Mammary epithelial cell (primary cell): ENCODE data around the gene ENTHD1.

Experiments used
- CTCF ChIP-seq, 2 donors: IDR thresholded peaks in 1 of 2; conservative IDR thresholded peaks in 1 of 2; 2 replicates each; pipeline ENCODE4 v1.5.1; 2011 to 2012; ENCODE audit warnings: inconsistent platforms in 2 of 2, low read length in 2 of 2, mild to moderate bottlenecking in 2 of 2, control low read depth in 1 of 2, low read depth in 1 of 2; ENCODE audit not compliant: insufficient read depth in 1 of 2; ENCODE audit errors: extremely low read depth in 1 of 2
- EZH2 ChIP-seq: IDR thresholded peaks from 2 replicates; pipeline ENCODE4 v1.6.1; 2012; ENCODE audit warnings: low read length, inconsistent platforms, borderline replicate concordance

- TF ChIP-seq CTCF (conservative IDR thresholded peaks at IDR 0.05 in 1 of 2, IDR thresholded peaks at IDR 0.05 in 1 of 2; ENCODE audit: extremely low read depth in 1 of 2, insufficient read depth in 1 of 2, low read depth in 1 of 2, low read length in 2 of 2), result no peak
- TF ChIP-seq EZH2, result no peak
These were observed 4.3 kb upstream of the ENTHD1 start for GRCh38 chr22:39897841-39898240.
